ENCODE measurements around the gene MAML2. TPM values are rescaled to one million over a fixed set of nuclear protein-coding genes. Genes with fewer than 3 reads are reported as not detected.

MAML2 gene
- total RNA-seq, 1 experiment from 2014 or later, result 2.9 TPM

DNA sequence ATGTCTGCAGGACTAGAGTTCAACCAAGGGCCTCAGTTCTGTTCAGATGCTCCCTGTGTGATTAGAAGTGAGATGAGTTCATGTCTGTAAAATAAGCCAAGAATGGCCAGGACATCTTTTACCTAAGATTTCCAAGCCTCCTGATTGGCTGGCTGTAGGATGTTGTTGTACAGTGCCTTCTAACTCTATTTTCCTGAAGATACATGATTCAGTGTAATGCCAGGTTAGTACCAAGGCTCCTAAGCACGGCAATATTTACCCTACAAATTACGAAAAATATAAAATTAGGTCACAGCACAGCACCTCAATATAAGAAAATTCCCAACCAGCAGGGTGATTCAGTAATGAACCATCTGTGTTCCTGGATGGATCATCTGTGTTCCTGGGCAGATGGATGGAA is 279.1 kb downstream of the MAML2 start:
- ChIA-PET CTCF (no interaction called here), POLR2A (no interaction called here)
- no peak for DNase-seq (ENCODE audit: low read depth, low spot score)
- Histone ChIP-seq H3K27ac (ENCODE audit: low read length) (no peak overlapping the region), H3K4me1 (ENCODE audit: control insufficient read depth, insufficient read depth, low read length) (no peaks in the 10 kb centered on the region), H3K36me3 (ENCODE audit: control insufficient read depth, insufficient read depth, low read length) (no peaks in the 10 kb centered on the region), H3K4me3 (ENCODE audit: low read depth in 2 of 2, low read length in 2 of 2) (no peak overlapping the region), H3K27me3 (ENCODE audit: control insufficient read depth, insufficient read depth, low read length) (no peaks in the 10 kb centered on the region), H3K9me3 (ENCODE audit: control insufficient read depth, insufficient read depth, low read depth, low read length) (no peaks in the 10 kb centered on the region)
- TF ChIP-seq, protein P1, sequence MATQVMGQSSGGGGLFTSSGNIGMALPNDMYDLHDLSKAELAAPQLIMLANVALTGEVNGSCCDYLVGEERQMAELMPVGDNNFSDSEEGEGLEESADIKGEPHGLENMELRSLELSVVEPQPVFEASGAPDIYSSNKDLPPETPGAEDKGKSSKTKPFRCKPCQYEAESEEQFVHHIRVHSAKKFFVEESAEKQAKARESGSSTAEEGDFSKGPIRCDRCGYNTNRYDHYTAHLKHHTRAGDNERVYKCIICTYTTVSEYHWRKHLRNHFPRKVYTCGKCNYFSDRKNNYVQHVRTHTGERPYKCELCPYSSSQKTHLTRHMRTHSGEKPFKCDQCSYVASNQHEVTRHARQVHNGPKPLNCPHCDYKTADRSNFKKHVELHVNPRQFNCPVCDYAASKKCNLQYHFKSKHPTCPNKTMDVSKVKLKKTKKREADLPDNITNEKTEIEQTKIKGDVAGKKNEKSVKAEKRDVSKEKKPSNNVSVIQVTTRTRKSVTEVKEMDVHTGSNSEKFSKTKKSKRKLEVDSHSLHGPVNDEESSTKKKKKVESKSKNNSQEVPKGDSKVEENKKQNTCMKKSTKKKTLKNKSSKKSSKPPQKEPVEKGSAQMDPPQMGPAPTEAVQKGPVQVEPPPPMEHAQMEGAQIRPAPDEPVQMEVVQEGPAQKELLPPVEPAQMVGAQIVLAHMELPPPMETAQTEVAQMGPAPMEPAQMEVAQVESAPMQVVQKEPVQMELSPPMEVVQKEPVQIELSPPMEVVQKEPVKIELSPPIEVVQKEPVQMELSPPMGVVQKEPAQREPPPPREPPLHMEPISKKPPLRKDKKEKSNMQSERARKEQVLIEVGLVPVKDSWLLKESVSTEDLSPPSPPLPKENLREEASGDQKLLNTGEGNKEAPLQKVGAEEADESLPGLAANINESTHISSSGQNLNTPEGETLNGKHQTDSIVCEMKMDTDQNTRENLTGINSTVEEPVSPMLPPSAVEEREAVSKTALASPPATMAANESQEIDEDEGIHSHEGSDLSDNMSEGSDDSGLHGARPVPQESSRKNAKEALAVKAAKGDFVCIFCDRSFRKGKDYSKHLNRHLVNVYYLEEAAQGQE (IDR thresholded peaks at IDR 0.05; ENCODE audit: insufficient read depth in 1 of 2, low read depth in 2 of 2, low read length in 1 of 2), result no peak
- no TSS peak for BruUV-seq (replicated peaks)
- in situ Hi-C loops (cut with HindIII; ENCODE audit: low pct_unique_long_range_greater_than_20kb, low sequenced_read_pairs), result loop anchor here (10.0 kb wide), 1 partner anchor 271 kb away; no protein-coding TSS in a partner anchor
- intact Hi-C loops (cut with micrococcal nuclease; ENCODE audit: unreplicated experiment), result no loop called here
- ATAC-seq, result no peak

DNA sequence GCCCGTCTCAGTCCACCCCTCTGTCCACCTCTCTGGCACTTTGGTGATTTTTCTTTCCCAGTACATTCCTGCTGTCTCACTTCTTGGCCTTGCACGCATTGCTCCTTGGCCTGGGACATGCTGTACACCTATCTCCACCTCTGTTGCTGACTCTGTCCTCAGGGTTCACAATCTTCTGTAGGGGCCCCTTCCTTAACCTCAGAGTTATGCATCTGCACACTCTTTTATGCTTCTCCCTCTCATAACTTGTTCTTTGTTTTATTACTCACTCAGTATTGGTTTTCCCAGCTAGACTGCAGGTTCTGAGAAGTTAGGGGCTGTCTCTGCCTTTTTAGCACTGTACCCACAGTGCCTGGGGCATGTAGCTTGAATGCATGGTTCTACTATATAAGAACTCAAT is 279.9 kb downstream of the MAML2 start:
- intact Hi-C loops (cut with micrococcal nuclease; ENCODE audit: unreplicated experiment), result no loop called here
- no peak for DNase-seq (ENCODE audit: low read depth, low spot score)
- in situ Hi-C loops (cut with HindIII; ENCODE audit: low pct_unique_long_range_greater_than_20kb, low sequenced_read_pairs), result loop anchor here (10.0 kb wide), 1 partner anchor 272 kb away; no protein-coding TSS in a partner anchor
- H3K27ac ChIP-seq (ENCODE audit: low read length), result no peak overlapping the region
- no peaks in the 10 kb centered on the region for H3K36me3 ChIP-seq (ENCODE audit: control insufficient read depth, insufficient read depth, low read length)
- TF ChIP-seq, protein P2, sequence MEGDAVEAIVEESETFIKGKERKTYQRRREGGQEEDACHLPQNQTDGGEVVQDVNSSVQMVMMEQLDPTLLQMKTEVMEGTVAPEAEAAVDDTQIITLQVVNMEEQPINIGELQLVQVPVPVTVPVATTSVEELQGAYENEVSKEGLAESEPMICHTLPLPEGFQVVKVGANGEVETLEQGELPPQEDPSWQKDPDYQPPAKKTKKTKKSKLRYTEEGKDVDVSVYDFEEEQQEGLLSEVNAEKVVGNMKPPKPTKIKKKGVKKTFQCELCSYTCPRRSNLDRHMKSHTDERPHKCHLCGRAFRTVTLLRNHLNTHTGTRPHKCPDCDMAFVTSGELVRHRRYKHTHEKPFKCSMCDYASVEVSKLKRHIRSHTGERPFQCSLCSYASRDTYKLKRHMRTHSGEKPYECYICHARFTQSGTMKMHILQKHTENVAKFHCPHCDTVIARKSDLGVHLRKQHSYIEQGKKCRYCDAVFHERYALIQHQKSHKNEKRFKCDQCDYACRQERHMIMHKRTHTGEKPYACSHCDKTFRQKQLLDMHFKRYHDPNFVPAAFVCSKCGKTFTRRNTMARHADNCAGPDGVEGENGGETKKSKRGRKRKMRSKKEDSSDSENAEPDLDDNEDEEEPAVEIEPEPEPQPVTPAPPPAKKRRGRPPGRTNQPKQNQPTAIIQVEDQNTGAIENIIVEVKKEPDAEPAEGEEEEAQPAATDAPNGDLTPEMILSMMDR (IDR thresholded peaks at IDR 0.05), result no peak
- TF ChIP-seq, protein P1 (IDR thresholded peaks at IDR 0.05; ENCODE audit: insufficient read depth in 1 of 2, low read depth in 2 of 2, low read length in 1 of 2), result no peak
- TF ChIP-seq TCF7L2 (IDR thresholded peaks at IDR 0.05; ENCODE audit: low read depth, low read length) (no peak), POLR2AphosphoS5 (IDR thresholded peaks at IDR 0.05; ENCODE audit: low read depth, low read length) (no peak), SIN3A (IDR thresholded peaks at IDR 0.05; ENCODE audit: borderline replicate concordance, insufficient read depth, low read depth, low read length) (no peak)
- BruUV-seq (replicated peaks), result no TSS peak
- no peak overlapping the region for H3K4me3 ChIP-seq (ENCODE audit: low read depth in 2 of 2, low read length in 2 of 2)
- no peak for ATAC-seq
- no peaks in the 10 kb centered on the region for H3K27me3 ChIP-seq (ENCODE audit: control insufficient read depth, insufficient read depth, low read length)
- no peaks in the 10 kb centered on the region for H3K4me1 ChIP-seq (ENCODE audit: control insufficient read depth, insufficient read depth, low read length)
- H3K9me3 ChIP-seq (ENCODE audit: control insufficient read depth, insufficient read depth, low read depth, low read length), result no peaks in the 10 kb centered on the region
- ChIA-PET POLR2A (interaction anchor here (0.6 kb wide), 1 partner anchor 89 kb away, joined by 3 read pairs; no protein-coding TSS in a partner anchor), CTCF (interaction anchor here (0.6 kb wide), 1 partner anchor 17 kb away, joined by 4 read pairs; no protein-coding TSS in a partner anchor)

Data from Panc1 (cell line).